ENCODE results near the gene PRPF38B. TPM values are rescaled to one million over a fixed set of nuclear protein-coding genes. Genes with fewer than 3 reads are reported as not detected.
A peak's percentile ranks its signal among the peaks of the same experiment; 100 is the strongest.

The PRPF38B gene
- total and polyA plus RNA-seq, 9 of the 15 experiments (the other 6 are each of a cell fraction or from before 2014, with no cell fraction given) = 25.3 to 85.5 (median 66.4) TPM

- TF ChIP-seq ATF6 (CRISPR knock-in tag; IDR thresholded peaks at IDR 0.05) (peak; percentile 7; the same call in 1 of the 2 replicates), BRD9 (IDR thresholded peaks at IDR 0.05; ENCODE audit: low read depth, partially characterized antibody) (peak; percentile 36), ATF7 (IDR thresholded peaks at IDR 0.05) (peak; percentile 90), NFATC3 (IDR thresholded peaks at IDR 0.05) (peak; percentile 85; the same call in 1 of the 2 replicates), ZBTB1 (CRISPR knock-in tag; IDR thresholded peaks at IDR 0.05; ENCODE audit: borderline replicate concordance, low read depth) (peak; percentile 52; the same call in 1 of the 2 replicates), MEIS2 (IDR thresholded peaks at IDR 0.05; ENCODE audit: partially characterized antibody) (peak; percentile 25), BMI1 (IDR thresholded peaks at IDR 0.05; ENCODE audit: low read length) (no peak), ILK (tag; IDR thresholded peaks at IDR 0.05; ENCODE audit: borderline replicate concordance, low read depth) (no peak), TCF3 (CRISPR knock-in tag; IDR thresholded peaks at IDR 0.05) (peak; percentile 30; the same call in 1 of the 2 replicates), VEZF1 (CRISPR knock-in tag; IDR thresholded peaks at IDR 0.05) (peak; percentile 98), SIN3A (IDR thresholded peaks at IDR 0.05; ENCODE audit: borderline replicate concordance in 2 of 2, control insufficient read depth in 1 of 2, low read depth in 2 of 2, low read length in 2 of 2) (peak; percentile 15 to 84; a peak in 2 of 4 replicates), RBFOX2 (IDR thresholded peaks at IDR 0.05; ENCODE audit: low read depth, low read length) (peak; percentile 100), ZFX (CRISPR knock-in tag; IDR thresholded peaks at IDR 0.05) (peak; percentile 77; the same call in 1 of the 2 replicates), ZNF12 (CRISPR knock-in tag; IDR thresholded peaks at IDR 0.05) (0 out of 2 replicates have a peak, but pooled peaks have one; percentile 37), ZNF717 (CRISPR knock-in tag; IDR thresholded peaks at IDR 0.05) (no peak), BHLHE40 (IDR thresholded peaks at IDR 0.05; ENCODE audit: low read length) (peak; percentile 4; the same call in 1 of the 2 replicates)
Observed at GRCh38 chr1:108691942-108692723, at the start of gene PRPF38B (continued).

Data from K562 (cell line).